Stimulated activated CD8-positive, alpha-beta memory T cell treated with anti-CD3 and anti-CD28 coated beads, Interleukin-12 subunit alpha, Interleukin-12 subunit beta, amount 100 ng/mL, for 24 hours (primary cell): ENCODE measurements around the gene FCN1.
"Not testable (repeated sequence)": the region's sequence is repeated elsewhere in the genome, so short reads cannot be mapped to it uniquely, and the experiment has no call there.

Source experiments
- DNase-seq: peaks from one replicate; pipeline ENCODE4 v3.0.0-alpha.2; 2020; ENCODE audit errors: extremely low read depth

The FCN1 gene

DNA sequence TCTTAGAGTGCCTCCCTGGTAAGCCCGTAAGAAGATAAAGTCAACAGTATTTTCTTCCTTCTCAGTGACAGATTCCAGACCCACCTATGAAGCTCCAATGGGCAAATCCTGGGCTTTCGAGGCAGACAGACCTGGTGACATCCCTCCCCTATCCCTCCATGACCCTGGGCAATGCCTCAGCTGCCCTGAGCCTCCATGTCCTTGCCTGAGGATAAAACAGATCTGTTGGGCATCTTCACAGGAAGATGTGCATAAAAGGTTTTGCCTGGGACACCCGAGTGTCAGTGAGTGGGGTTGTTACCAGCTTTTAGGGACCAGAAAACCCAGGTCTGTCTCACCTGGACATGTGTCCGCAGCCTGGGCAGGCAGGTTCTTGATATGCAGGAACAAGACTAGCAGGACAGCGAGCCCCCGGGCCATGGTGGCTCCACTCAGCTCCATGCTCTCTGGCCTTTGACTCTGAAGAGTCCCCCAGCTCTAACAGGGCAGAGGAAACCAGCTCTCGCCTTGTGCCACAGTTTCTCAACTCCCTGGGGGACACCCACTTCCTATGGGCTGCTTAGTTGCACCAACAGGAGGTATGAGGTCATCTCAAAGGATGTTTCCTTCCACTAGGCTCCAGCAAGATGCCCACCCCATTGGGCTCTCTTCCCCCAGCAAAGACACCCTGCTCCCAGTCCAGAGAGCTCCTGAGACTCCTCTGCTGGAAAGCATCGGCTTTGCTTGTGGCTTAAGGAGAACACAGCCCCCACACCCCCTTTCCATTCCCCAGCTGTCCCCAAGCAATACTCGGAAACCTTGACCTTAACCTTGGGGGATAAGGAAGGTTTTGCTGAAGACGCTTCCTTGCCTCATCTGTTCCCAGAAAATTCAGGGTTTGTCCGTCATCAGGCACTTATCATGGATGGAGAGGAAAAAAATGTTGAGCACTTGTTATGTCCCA, at the start of gene FCN1:
Gene FCN1, minus strand, starts transcription at position 482 of the 943 bp plus-strand sequence. Its CDS starts 41 bp downstream, at position 441.
- no peak for DNase-seq

DNA sequence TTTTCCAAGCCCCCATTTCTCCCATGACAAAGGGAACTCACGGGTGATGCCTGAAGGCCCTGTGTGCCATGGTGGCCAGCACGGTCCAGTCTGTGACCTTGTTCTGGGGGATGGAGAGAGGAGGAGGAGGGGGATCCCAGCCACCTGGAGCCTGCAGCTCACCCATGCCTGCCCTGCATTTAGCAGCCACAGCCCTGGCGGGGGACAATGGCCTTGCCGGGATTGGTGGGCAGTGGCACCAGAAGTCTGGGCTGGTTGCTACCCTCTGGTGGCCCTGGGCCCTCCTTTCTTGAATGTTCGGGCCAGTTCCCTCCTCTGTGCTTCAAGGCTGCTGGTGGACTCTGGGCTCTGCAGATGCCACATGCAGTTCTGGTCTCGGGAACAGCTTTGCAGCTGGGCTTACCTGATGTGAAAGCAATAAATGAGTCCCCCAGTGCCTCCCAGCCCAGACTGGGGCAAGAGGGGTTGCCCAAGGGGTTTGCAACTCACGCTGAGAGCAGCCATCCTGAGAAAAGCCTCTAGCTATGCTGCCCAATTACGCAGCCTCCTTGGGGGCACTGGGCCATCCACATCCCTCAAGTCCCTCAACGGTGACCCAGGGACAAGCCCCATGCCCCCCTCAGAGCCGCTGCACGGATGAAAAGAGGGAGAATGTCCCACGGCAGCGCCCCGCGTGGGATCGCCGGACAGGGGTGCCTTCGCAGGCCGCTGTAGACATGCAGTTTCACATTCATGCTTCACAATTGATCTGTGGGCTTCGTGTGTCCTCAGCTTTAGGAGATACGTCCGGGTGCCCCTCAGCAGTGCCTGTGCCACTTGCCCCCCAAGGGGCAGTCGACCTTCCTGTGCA, 49.2 kb upstream of the FCN1 start:
- no peak for DNase-seq

DNA sequence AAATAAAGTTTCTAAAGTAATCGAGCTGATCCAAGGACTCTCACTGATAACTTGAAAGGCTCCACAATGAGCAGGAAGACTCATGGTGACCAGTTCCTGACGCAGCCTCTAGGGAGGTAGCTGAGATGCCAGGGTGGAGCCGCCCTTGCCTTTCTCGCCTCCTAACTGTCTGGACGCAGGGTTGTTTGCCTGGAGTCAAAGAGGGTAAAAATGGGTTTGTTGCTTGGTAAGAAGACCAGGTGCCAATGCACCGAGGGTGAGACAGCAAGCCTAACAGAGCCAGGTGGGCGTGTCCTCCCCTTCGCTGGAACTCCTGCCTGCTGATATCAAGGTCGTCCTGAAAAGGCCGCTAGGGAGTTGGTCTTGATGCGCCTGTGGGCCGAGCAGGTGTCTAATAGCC, 48.6 kb upstream of the FCN1 start:
- DNase-seq = no peak

DNA sequence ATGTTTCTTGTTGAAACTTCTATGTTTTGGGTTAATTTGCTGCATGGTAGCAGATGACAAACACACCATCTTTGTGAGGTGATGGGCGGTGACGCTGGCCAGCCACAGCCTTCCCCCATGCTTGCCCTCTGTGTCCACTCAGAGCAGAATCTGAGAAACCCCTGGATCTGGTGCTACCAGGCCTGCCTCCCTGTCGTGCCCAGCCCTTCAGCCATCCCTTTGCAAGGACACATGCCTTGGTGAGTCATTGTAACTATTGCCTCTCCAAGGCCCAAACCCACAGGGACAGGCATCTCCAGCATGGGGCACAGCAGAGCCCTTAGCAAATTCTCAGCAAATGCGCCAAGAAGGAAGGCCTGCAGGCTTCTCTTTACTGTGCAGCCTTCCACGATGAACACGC, 48.1 kb upstream of the FCN1 start:
- DNase-seq = no peak

DNA sequence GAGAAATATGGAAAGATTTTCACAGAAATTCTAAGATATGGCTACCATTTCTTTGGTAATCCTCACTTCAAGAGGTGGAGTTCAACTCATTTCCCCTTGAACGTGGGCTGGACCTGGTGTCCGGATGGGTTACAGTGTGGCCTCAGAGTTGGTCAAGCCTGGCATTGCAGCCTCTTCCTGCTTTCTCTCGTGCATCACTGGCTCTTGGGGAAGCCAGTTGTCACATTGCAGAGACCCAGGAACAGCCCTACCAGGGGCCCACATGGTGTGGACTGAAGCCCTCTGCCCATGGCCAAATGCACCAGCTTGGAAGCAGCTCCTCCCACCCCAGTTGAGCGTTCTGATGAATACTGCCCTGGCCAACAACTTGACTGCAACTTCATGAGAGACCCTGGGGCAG, 47.7 kb upstream of the FCN1 start:
- DNase-seq = no peak

DNA sequence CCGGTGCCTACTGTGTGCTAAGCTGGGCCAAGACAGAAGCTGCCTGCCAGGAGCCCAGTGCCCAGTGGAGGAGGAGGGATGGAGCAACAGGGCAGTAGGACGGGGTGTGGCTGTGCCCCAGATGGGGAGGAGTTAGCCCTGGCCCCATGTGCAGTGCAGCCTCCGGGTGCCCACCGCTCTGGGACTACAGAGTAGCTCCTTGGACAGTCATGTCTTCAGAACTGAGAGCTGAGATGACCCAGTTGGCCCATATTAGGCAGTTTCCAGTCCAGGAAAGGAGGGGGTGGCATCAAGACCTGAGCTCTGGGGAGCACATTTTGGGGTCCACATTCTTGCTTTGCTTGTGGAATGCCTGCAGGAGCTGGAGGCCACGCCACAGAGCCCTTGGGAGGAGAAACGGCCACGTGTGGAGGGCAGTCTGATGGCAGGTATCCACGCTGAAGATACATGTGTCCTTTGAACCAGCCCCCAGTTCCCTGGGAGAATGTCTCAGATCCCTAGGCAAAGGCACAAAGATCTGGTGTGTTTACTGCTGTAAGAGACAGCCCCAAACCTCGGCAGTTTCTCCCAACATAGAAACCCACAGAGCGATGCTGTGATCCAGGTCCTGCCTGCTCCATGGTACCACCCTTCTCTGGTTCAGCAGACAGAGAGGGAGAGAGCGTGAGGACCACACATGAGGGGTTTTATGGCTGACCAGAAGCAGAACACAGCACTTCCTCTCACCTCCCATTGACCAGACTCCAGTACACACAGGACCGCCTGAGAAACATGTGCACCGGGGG, 46.8 kb upstream of the FCN1 start:
- no peak for DNase-seq

DNA sequence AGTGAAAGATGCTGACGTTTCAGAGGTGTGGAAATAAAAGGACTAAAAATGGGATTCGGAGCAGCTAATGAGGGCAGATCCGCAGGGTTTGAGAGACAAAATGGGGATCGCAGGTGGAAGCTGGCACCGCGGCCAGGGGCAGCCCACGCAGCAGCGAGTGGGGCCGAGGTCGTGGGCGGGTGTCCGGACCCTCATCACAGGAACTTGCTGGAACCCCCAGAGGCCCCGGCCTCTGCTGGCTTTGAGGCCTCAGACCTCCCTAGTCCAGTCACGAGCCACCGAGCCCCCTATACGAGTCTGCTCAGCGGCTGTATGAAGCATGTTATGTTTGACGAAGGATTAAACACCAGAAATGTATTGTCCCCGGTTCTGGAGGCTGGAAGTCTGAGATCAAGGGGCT, 45.8 kb upstream of the FCN1 start:
- no peak for DNase-seq

DNA sequence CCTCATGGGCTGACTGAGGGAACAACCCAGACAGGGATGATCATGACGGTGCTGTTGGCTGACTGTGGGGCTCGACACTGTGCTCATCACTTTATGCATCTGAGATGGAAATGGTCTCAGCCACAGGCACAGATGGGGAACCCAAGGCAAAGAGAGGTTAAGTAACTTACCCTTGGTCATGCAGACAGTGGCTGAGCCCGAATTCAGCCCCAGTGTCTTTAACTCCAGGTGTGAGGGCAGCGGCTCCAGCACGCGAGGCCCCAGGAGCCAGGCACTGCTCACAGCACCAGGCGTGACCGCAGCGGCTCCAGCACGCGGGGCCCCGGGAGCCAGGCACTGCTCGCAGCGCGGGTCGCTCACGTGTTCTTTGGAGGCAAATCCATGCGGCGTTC, 45.3 kb upstream of the FCN1 start:
- no peak for DNase-seq

DNA sequence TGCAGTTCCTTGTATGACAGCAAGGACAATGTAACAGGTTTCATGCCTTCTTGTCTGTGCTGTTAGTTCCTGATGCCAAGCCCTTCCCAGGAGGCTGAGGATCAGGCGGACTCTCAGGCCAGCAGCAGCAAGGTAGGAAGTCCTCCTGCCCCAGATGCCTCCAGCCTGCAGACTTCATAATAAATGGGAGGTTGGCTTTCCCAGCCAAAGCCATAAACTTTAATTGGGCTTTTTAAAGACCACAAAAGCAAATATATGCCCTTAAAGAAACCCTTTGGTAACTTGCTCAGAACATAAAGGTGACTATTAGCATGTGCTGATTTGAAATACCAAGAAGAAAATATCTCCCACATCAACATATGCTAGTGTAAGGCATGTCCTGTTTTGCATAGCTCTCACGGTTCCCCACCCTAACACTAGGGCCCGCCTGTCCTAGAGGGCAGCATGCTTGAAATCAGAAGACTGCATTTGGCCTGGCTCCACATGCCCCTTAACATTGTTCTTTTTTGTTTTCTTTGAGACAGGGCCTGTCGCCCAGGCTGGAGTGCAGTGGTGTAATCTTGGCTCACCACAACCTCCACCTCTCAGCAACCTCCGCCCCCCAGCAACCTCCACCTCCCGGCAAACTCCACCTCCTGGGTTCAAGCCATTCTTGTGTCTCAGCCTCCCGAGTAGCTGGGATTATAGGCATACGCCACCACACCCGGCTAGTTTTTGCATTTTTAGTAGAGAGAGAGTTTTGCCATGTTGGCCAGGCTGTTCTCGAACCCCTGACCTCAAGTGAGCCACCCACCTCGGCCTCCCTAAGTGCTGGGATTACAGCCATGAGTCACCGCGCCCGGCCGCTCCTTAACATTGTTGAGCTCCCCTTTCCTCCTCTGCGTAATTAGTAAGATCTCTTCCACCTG, 44.6 kb upstream of the FCN1 start:
- no peak for DNase-seq

DNA sequence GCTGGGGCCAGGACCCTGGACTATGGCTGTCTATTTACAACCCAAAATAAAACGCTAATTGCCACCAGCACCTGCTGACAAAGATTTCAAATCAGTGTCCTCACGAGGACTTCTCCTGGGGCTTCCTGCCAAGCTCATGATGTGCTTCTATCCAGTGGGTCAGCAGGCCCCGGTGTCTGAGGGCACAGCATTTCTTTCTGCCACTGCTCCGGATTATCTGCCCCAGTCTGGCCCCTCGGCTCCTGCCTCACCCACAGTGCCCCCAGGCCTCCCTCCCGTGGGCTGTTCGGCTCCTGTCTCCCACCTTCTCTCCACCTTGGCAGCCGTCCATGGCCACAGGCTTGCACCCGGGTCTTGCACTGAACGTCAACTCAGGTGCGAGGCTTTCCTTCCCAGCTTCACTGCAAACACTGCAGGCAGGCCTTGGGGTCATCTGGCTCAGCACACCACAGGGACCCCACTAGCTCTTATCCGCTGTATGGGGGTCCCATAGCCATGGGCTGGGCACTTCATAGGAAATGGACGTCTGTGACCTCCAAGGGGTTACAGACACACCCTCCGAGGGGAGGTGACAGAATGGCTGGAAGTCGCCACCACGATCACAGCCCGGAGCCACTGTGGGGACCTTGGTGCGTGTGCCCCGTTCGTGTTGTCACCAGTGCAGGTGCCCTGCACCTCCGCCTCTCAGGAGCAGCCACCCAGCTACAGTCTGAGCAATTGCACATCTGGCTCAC, 43.8 kb upstream of the FCN1 start:
- DNase-seq = no peak

DNA sequence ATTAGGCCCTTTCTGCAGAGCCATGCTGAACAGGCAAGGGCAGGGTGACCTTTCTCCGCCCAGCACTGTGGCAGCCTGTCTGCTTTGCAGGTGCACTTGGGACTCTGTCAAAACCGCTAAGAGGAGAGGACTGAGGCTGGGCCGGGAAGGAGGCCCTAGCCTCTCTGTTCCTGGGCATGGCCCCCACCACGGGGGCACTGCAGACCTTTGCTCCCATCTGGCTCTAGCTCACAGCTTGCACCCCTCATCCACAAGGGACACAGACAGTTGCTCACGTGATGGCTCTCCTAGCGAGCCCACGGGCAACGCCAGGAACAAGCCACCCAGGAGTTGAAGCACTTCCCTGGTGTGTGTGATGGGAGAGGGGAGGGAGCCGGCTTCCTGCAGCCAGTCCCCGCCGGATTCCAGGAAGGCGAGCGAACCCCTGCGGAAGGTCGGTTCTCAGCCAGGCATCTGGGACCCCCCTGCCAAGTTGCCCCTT, 43.0 kb upstream of the FCN1 start:
- no peak for DNase-seq

DNA sequence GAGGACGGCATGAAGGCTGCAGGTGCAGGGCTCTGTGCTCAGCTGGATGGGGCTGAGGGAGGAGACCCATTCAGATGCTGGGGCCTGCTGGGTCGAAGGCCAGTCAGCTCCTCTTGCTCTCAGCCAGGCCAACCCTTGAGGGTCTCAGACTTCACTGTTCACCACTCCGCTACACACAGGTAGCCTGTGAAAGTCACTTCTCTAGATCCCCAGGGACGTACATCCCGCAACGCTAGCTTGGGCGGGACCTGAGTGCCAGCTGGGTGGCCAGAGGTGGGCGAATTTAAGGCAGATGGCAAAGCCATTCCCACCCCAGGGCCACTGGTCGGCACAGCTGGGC, 42.2 kb upstream of the FCN1 start:
- DNase-seq = no peak

DNA sequence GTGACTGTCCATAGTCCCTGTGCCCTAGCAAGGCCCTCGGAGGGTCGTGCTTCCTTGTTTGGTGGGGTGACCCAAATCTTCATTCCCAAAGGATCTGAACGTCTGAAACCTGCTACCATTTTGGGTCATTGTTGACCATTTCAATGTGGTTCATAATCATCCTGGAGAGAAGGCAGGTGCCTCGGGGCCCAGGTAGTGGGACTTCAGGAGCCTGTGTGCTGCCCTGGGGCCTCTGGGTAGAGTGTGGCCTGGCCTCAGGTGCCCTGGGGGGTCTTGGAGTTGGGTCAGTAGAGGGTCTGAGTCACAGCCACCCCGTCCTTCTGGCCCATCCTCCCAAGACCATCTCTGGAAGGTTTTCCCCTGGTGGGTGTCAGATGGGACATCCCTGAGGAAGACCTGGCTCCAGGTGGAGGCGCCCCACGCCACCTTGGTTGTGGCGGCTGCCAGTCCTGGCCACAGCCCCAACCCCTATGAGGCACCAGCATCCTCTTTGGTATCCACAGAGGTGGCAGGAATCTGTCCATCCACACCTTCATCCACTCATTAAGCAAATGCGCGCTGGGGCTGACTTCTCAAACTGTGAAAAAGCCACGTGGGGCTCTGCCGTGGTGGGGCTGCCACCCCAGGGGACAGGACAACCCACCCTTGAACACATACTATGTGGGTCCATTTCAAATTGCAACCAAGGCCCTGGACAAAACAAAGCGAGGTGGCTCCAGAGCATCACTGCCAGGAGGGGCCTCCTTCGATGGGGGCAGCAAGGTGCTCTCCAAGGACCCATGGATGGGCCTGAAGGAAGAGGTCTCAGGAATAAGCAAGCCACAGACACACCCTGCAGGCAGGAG, 41.6 kb upstream of the FCN1 start:
- no peak for DNase-seq

DNA sequence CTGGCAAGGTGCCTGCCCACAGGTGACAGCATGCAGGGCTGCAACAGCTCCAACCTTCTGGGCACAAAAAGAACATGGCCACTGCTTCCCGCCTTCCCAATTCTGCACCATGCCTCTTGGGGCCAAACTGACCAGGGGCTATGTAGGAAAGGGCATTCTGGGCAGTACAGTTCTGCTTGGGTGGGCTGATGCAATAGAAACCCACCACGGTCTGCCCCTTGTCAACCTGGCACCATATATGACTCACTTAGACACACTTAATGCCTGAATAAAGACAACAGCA, 40.2 kb upstream of the FCN1 start:
- no peak for DNase-seq

DNA sequence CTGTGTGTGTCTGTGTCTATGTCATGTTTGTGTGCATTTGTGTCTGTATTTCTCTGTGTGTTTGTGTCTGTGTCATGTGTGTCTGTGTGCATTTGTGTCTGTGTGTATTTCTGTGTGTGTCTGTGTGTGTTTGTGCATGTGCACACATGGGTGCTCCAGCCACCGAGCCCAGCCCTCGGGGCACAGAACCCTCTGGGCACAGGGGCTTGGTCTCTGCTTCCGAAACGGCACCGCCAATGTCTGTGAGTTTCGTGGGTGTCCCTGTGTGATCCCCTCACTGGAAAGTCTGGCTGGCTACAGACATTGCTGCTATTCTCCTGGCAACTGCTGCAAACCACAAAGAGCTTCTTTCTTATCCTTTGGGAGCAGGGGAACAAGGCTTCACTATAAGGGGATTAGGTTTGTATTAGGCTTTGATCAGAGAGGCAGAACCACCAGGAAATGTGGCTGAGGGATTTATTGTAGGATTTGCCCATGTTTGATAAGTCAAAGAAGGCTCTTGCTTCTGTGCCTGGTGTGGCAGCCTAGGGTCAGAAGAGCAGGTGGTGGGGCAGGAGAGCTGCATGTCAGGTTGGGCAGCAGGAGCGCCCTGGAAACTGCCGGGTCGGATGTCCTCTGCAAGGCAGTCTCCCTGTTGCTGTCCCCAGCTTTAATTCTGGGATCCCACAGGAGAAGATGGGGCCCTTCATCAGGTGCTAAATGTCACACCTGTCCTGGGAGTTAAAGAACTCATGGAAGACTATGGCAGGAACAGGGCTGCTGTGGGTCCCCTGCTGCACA, 39.6 kb upstream of the FCN1 start:
- no peak for DNase-seq

DNA sequence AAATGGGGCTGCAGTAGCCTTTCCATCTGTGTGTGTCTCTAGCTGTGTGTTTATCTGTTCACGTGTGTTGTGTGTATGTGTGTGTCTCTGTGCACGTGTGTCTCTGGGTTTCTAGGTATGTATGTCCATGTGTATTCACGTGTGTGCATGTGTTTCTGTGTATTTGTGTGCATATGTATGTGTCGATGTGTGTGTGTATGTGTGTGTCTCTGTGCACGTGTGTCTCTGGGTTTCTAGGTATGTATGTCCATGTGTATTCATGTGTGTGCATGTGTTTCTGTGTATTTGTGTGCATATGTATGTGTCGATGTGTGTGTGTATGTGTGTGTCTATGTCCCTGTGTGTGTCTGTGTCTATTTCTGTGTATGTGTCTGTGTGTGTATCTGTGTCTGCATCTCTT, 38.7 kb upstream of the FCN1 start:
- DNase-seq = not testable (repeated sequence)

DNA sequence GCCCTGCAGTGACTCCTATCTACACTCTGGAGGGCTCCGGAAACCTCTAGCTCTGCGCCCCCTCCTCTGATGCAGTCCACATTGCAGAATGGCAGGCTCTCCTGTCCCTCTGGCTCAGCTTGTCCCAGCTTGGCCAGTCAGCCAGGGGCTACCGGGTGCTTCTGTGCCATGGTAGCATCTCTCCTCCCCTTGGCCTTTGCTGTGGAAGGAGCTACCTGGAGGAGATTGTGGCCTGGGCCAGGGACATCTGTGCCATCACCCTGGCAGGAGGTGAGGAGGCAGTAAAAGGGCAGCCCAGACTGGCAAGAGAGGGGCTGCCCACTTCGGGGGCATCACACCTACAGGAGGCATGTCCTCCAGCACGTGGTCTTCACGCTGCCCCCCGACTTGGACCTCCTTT, 38.1 kb upstream of the FCN1 start:
- no peak for DNase-seq

DNA sequence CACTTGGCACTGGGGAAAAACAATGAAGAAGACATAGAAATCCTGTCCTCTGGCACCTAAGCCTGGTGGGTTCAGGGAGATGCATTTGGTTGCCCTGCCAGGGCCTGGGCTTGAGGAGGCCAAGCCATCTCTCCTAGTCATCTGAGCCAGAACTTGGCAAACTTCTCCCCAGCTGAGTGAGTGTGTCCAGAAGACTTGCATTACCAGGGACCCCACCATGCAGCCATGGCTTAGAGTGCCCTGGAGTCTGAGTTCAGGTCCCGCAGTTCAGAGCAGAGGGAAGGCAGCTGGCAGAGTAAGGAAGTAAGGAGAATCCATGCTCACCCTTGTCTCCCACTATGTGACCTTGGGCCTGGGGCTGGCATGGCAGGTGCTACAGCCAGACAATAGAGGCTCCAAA, 37.4 kb upstream of the FCN1 start:
- DNase-seq = no peak

DNA sequence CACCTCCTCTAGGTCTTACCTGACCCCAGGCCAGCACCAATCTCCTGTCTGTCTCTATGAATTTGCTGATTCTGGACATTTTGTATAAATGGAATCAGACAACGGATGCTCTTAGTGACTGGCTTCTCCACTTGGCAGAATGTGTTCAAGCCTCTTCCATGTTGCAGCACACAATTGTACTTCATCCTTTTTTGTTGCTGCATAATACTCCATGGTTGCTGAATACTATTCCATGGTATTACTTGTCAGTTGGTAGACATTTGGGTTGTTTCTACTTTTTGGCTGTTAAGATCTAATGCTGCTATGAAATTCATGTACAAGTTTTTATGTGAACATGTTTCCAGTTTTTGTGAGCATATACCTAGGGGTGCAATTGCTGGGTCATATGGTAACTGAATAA, 34.3 kb upstream of the FCN1 start:
- DNase-seq = no peak
